ENCODE results near the gene TAP2.

TAP2 gene

DNA sequence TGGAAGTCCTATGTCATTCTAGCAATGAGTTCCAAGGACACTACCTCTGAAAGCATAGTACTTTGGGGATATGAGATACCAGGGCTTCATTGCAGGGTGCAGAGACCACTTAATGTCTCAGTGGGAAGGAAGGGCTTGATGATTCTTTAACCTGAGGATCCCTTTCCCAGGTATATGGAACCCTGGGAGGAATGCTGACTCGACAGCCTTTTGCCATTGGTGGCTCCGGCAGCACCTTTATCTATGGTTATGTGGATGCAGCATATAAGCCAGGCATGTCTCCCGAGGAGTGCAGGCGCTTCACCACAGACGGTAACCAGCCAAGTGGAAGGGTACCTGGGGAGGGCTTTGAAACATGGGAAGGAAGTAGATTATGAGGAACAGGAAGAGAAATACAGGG is 19.7 kb upstream of the TAP2 start:
- no peak for TF ChIP-seq CTCF (IDR thresholded peaks at IDR 0.05)

DNA sequence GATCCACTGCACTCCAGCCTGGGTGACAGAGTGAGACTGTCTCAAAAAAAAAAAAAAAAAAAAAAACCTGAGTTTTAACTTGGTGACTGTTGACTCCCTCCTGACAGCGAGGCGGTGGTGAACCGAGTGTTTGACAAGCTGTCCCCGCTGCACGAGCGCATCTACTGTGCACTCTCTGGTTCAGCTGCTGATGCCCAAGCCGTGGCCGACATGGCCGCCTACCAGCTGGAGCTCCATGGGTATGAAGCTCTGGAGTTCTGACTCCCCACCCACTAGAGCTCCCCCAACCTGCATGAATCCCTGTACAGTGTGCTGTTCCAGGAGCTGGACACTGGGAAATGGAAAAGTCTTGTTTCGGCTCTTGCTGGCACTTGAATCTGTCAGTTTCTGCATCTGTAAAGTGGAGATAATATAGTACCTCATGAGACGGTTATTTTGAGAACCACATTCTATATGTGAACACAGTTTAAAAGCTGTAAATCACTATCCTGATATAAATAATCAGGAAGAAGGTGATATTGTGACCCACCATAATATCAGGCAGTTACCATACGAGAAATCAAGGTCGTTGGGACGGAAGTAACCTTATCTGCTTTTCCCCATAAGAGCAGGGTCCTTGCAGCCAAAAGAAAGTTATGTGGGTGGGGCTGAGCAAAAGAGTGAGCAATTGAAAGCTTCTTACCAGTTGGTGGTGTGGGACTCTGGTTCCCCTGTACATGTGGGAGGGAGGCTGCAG is 18.8 kb upstream of the TAP2 start:
- TF ChIP-seq CTCF (IDR thresholded peaks at IDR 0.05): no peak

DNA sequence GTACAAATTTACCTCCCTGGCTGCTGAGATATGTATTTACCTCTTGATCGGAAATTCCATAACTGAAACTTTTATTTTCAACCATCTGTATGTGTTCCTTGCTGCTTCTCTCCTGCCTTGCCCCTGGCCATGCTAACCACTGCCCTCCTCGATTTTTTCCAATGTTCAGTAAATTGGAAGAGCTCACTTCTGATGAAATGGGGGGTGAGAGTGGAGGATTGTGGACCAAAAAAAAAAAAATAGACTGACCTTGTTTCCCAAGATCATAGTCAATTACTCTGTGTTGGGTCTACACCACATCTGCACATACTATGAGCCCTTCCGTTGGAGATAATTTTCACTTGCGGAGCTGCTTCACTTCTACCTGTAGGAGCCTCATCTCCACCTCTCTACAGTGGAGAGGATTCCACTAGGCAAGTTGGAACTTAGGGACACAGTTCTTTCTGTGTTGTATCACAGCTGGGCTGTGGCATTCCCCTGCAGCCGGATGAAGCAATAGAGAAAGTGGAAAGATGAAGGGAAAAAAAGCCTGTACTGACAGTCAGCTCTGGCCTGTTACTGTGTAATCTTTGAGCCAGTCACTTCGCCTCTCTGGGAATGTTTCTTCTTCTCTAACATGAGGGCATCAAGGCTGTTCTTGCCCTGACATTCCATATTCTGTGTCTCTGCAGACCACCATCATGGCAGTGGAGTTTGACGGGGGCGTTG is 17.1 kb upstream of the TAP2 start:
- TF ChIP-seq CTCF (IDR thresholded peaks at IDR 0.05): no peak

- TF ChIP-seq CTCF (IDR thresholded peaks at IDR 0.05): no peak
These were observed 16.0 kb upstream of the TAP2 start for GRCh38 chr6:32854376-32855178.

- peak; percentile 73 for TF ChIP-seq CTCF (IDR thresholded peaks at IDR 0.05)
These were observed 15.2 kb upstream of the TAP2 start, which contains the start of the genes PSMB9 and TAP1 for GRCh38 chr6:32853541-32854375. TSS of gene PSMB9 (plus strand) at chr6:32854192. CDS start at chr6:32854230, 38 bp downstream. TSS of gene TAP1 (minus strand) at chr6:32853704. CDS start at chr6:32853636, 68 bp downstream.

- TF ChIP-seq CTCF (IDR thresholded peaks at IDR 0.05): no peak
These were observed 14.5 kb upstream of the TAP2 start for GRCh38 chr6:32852844-32853540.

Measured in LNCAP (cell line).